Activated CD4-positive, alpha-beta memory T cell treated with anti-CD3 and anti-CD28 coated beads, Interleukin-2, amount 10 ng/mL, durations not matched to agents 7 days and 5 days (primary cell): ENCODE data around the gene DHRS7. TPM values are rescaled to one million over a fixed set of nuclear protein-coding genes. Genes with fewer than 3 reads are reported as not detected.
A peak's percentile ranks its signal among the peaks of the same experiment; 100 is the strongest.

ENCODE experiments used
- CTCF ChIA-PET: fragments of 350-600 bp; sonication (Branson Sonifier 250); formaldehyde crosslinking; loops from one replicate; lab custom pipeline; 2021; ENCODE audit warnings: antibody characterized with exemption, inconsistent platforms; lab: Charles Lee
- POLR2A ChIA-PET: fragments of 350-600 bp; sonication (Branson Sonifier 250); formaldehyde crosslinking; loops from one replicate; lab custom pipeline; 2021; ENCODE audit warnings: antibody characterized with exemption; lab: Charles Lee
- DNase-seq: peaks from one replicate; pipeline ENCODE4 v3.0.0-alpha.2; 2020
- H3K27ac Mint-ChIP-seq: one replicate; pipeline ENCODE4 v1.8.0; 2021; ENCODE audit warnings: mild to moderate bottlenecking, mixed read lengths
- H3K27me3 Mint-ChIP-seq: one replicate; pipeline ENCODE4 v1.8.0; 2021; ENCODE audit warnings: mixed read lengths
- H3K36me3 Mint-ChIP-seq: one replicate; pipeline ENCODE4 v1.8.0; 2021; ENCODE audit warnings: low read depth, mixed read lengths
- H3K4me1 Mint-ChIP-seq: one replicate; pipeline ENCODE4 v1.8.0; 2021; ENCODE audit warnings: mixed read lengths
- H3K4me3 Mint-ChIP-seq: one replicate; pipeline ENCODE4 v1.8.0; 2021; ENCODE audit warnings: mild to moderate bottlenecking, mixed read lengths
- H3K9me3 Mint-ChIP-seq: one replicate; pipeline ENCODE4 v1.8.0; 2021; ENCODE audit warnings: mixed read lengths
- total RNA-seq, 2 experiments: library from RNA; stranded (reverse); gene quantifications; one replicate each; pipeline ENCODE4 v1.2.3, GENCODE V29; 2021

The DHRS7 gene
- total RNA-seq, 2 experiments from 2014 or later: 76.5 to 77.9 TPM

DNA sequence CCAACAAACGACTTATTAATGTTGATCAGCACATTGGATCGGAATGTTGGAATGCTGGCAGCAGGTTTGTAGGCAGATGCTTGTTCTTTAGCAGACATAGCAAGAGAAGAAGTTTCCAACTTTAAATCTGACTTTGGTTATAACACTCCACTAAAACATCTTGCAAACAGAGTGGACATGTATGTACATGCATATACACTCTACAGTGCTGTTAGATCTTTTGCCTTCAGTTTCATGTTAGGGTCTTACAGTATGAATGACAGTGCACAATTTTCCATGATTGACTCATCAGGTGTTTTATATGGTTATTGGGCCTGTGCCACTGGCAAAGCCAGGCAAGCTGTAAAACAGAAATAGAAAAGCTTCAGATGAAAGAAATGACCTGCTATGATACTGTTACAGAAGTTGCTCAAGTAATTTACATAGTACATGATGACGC is 14.3 kb upstream of the DHRS7 start:
- DNase-seq: no peak
- Mint-ChIP-seq H3K36me3 (no peaks in the 10 kb centered on the region), H3K9me3 (no peaks in the 10 kb centered on the region), H3K27me3 (no peaks in the 10 kb centered on the region), H3K4me3 (no peak overlapping the region), H3K27ac (no peak overlapping the region), H3K4me1 (peaks cover 10% of the 10 kb centered on the region)
- CTCF ChIA-PET: interaction anchor here (9.9 kb wide), 1 partner anchor 215 kb away, joined by 149 read pairs; no protein-coding TSS in a partner anchor
- POLR2A ChIA-PET: no interaction called here

DNA sequence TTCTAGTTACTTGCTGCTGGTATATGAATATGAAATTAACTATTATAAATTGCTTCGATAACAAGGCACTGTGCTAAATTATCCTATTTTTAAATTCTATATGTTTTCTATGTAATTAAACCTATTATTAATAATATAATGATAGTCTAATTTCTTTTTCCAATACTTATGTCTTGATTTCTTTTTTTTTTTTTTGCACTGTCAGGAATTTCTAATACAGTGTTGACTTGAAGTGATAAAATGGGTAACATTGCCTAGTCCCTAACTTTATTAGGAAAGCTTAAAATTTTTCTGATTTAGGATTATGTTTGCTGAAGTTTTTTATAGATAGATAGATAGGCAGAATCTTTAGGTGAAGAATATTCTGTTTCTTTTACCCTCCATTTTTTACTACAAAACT is 13.6 kb upstream of the DHRS7 start:
- no peak for DNase-seq
- Mint-ChIP-seq H3K27me3 (no peaks in the 10 kb centered on the region), H3K27ac (no peak overlapping the region), H3K9me3 (no peaks in the 10 kb centered on the region), H3K36me3 (no peaks in the 10 kb centered on the region), H3K4me1 (peaks cover 7% of the 10 kb centered on the region), H3K4me3 (no peak overlapping the region)
- CTCF ChIA-PET: interaction anchor here (9.9 kb wide), 1 partner anchor 214 kb away, joined by 149 read pairs; no protein-coding TSS in a partner anchor
- POLR2A ChIA-PET: no interaction called here

DNA sequence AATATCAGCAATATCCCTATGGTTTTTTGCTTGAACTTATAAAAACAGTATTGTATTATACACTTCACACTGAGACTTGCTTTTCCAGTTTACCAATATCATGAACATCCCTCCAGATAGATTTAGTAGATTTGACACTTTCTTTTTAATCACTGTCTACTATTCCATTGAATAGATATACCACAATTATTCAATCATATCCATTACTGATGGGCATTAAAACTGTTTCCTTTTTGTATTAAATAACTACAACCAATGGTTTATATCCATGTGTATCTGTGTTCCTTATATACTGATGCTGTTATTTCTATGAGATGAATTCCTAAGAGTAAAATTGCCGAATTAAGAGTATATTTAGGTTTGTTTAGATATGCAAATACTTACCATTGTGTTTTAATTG is 13.0 kb upstream of the DHRS7 start:
- DNase-seq: no peak
- Mint-ChIP-seq H3K36me3 (no peaks in the 10 kb centered on the region), H3K9me3 (no peaks in the 10 kb centered on the region), H3K27ac (no peak overlapping the region), H3K27me3 (no peaks in the 10 kb centered on the region), H3K4me1 (peaks cover under 1% of the 10 kb centered on the region), H3K4me3 (no peak overlapping the region)
- ChIA-PET CTCF (no interaction called here), POLR2A (no interaction called here)

DNA sequence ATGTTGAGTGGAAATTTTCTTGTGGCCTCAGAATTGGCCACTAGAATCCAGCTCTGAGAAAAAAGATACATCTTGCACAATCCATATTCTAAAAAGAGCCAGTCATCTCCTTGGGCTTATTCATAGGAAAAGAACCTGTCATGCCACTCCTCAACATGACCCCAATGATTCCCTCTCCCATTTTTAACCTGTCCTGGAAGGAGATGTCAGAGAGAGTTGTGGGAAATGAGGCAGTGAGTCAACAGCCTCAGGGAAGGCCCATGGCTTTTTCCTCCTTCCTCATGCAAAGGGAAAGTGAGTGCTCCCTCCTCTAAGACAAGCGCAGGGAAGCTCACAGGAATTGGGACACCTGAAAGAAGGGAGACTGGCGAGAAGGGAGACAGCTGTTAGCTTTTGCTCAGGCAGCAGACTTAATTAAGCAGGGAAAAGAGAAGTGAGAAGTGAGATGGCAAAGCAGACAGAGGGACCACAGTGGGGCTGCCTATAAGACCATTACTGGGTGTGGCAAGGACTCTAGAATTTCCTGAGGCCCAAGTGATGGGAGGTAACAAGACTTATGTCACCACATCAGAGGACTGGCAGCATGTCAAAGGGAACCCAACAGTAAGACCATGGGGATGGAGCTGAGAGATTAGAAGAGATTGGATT is 10.2 kb upstream of the DHRS7 start:
- Mint-ChIP-seq H3K9me3 (no peaks in the 10 kb centered on the region), H3K27me3 (no peaks in the 10 kb centered on the region), H3K4me3 (no peak overlapping the region), H3K4me1 (no peaks in the 10 kb centered on the region), H3K36me3 (no peaks in the 10 kb centered on the region), H3K27ac (no peak overlapping the region)
- DNase-seq: no peak
- ChIA-PET POLR2A (interaction anchor here (1.0 kb wide), 2 partner anchors 10 to 156 kb away, joined by 3 read pairs; no protein-coding TSS in a partner anchor), CTCF (no interaction called here)

DNA sequence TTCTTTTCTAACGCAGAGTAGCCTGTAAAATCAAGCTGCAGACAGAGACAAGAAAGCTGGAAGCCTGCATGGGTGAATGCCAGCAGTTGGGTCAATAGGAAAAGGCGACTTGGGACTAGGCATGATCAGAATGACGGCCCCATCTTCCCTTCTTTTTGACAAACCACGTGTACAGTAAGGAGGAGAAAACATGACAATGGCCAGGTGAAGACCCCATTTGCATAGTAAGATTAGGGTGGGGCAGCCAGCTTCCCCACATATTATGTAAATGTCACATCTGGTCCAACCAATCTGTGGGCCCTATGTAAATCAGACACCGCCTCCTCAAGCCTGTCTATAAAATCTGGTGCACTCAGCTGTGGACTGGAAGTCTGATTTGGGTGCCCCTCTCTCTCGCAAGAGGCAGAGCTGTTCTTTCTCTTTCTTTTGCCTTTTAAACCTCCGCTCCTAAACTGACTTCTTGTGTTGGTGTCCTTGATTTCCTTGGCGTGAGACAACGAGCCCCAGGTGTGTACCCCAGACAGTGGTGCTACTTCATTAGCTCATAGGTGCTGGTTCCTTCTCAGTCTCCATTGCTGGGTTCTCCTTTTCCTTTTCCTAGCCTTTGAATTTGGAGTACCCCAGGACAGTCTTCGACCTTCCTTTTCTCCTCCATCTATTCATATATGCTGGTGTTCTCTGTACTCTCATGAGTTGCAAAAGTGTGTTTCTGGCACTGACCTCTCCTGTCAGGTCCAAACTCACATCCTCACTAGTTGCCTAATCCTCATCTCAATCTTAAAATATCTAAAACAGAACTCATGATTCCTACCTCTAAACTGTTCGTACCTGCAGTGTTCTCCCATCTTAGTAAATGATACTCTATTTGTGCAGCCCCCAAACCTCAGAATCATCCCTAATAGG is 9.4 kb upstream of the DHRS7 start:
- no peak overlapping the region for H3K27ac Mint-ChIP-seq
- no peaks in the 10 kb centered on the region for H3K27me3 Mint-ChIP-seq
- no peaks in the 10 kb centered on the region for H3K36me3 Mint-ChIP-seq
- H3K4me3 Mint-ChIP-seq: no peak overlapping the region
- POLR2A ChIA-PET: interaction anchor here (1.0 kb wide), 1 partner anchor 157 kb away, joined by 3 read pairs; no protein-coding TSS in a partner anchor
- no peaks in the 10 kb centered on the region for H3K4me1 Mint-ChIP-seq
- CTCF ChIA-PET: interaction anchor here (1.8 kb wide), 1 partner anchor 9 kb away, joined by 3 read pairs; no protein-coding TSS in a partner anchor
- DNase-seq: no peak
- H3K9me3 Mint-ChIP-seq: no peaks in the 10 kb centered on the region

DNA sequence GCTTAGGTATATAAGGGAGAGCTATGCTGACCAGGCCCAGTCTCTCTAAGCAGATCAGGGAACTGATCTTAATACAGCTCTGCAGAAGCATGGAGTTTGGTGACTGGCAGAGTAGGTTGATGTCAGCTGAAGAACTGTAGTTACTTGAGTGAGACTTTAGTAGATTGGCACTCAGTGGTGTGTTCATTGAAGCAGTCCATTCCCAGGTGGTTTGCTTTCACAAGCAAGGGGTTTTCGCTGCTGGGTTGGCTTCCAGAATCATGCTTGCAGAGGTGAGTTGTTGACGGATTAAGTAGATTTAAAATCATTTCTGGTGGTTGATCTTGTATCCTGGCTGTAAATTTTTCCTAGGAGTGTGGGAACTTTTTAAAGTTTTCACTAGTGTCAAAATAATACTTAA is 6.5 kb upstream of the DHRS7 start:
- CTCF ChIA-PET: interaction anchor here (1.0 to 1.3 kb wide), 2 partner anchors 9 to 11 kb away, joined by 3 to 7 read pairs; no protein-coding TSS in a partner anchor
- Mint-ChIP-seq H3K27ac (no peak overlapping the region), H3K36me3 (no peaks in the 10 kb centered on the region)

DNA sequence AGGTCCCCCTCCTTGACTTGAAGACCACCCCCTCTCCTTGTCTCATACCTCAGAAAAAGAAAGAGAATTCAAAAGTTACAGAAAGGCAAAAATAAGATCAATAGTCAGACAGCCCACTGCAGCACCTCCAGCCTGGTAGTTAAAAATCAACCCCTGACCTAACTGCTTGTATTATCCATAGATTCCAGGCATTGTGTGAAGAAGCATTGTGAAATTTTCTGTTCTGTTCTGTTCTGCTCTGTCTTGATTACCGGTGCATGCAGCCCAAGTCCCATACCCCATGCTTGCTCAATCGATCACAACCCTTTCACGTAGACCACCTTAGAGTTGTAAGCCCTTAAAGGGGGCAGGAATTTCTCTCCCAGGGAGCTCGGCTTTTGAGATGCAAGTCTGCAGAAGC is 5.8 kb upstream of the DHRS7 start:
- Mint-ChIP-seq H3K27ac (no peak overlapping the region), H3K36me3 (no peaks in the 10 kb centered on the region), H3K4me3 (no peak overlapping the region), H3K9me3 (no peaks in the 10 kb centered on the region), H3K27me3 (no peaks in the 10 kb centered on the region), H3K4me1 (peaks cover 6% of the 10 kb centered on the region)
- ChIA-PET POLR2A (no interaction called here), CTCF (interaction anchor here (1.0 to 1.3 kb wide), 2 partner anchors 8 to 12 kb away, joined by 3 to 7 read pairs; no protein-coding TSS in a partner anchor)
- no peak for DNase-seq

More for the DNA sequence above, 6.5 kb upstream of the DHRS7 start:
- Mint-ChIP-seq H3K4me1 (no peaks in the 10 kb centered on the region), H3K27me3 (no peaks in the 10 kb centered on the region), H3K9me3 (no peaks in the 10 kb centered on the region), H3K4me3 (no peak overlapping the region)
- DNase-seq: no peak
- POLR2A ChIA-PET: no interaction called here

DNA sequence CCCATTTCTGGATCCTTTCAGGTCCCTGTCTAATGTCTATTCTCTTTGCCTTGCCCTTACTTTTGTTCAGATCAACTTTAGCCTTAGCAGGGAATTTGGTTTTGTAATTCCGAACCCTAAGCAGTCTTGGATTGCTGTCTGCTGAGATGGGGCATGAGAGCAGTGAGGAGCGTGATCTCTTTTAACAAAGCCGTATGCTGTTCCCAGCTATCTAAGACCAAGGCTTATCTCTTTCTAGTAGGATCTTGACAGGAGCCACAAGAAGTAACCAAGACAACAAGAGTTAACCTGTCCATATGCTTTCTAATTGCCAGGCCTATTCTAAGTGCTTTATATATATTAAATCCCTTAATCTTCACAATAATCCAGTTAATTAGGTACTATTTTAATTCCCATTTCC is 4.5 kb upstream of the DHRS7 start:
- POLR2A ChIA-PET: no interaction called here

DNA sequence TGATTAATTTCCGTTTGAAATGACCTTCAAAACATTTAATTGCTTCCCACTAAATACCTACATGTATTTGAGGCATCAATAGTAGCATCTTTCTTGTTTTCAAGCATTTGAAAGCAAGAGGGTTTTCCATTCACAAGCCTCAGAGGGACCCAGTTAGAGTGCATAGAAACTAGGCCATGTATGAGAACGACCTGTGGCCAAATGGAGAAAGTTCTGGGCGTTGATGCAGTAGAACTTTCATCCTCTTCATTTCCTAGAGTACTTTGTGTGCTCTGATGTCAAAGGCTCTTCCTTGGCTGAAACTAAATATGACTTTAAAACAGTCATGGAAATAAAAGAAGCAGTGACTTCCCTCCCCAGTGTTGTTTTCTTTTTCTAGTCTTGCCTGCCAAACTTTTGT is 944 bp upstream of the DHRS7 start:
- no peak for DNase-seq
- POLR2A ChIA-PET: interaction anchor here (0.7 to 4.2 kb wide), 11 partner anchors 10 to 202 kb away, joined by 3 to 55 read pairs (median 6); partner anchors contain the start of genes PCNX4 and PPM1A

More for the DNA sequence above, 4.5 kb upstream of the DHRS7 start:
- H3K27ac Mint-ChIP-seq: no peak overlapping the region
- H3K4me1 Mint-ChIP-seq: peaks cover 11% of the 10 kb centered on the region
- CTCF ChIA-PET: no interaction called here
- peaks cover 3% of the 10 kb centered on the region for H3K36me3 Mint-ChIP-seq
- H3K4me3 Mint-ChIP-seq: no peak overlapping the region
- H3K27me3 Mint-ChIP-seq: no peaks in the 10 kb centered on the region
- no peaks in the 10 kb centered on the region for H3K9me3 Mint-ChIP-seq
- no peak for DNase-seq

DNA sequence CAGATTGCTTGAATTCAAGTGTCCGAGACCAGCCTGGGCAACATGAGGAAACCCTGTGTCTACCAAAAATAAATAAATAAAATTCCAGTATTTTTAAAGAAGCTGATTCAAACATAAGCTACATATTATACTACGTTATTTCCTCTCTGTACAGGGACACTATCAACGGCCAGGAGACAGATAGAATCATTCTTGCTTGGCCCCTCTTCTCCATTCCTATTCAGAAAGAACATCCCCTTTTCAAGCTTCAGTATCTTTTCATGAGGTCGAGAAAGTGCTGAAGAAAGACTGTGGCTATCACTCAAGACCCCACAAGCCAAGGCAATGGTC is 314 bp upstream of the DHRS7 start:
- Mint-ChIP-seq H3K27ac (peak overlapping the region; percentile 75), H3K9me3 (no peaks in the 10 kb centered on the region), H3K4me3 (peak overlapping the region; percentile 70), H3K27me3 (no peaks in the 10 kb centered on the region), H3K4me1 (peaks cover 35% of the 10 kb centered on the region), H3K36me3 (peaks cover 23% of the 10 kb centered on the region)
- ChIA-PET POLR2A (interaction anchor here (0.7 to 4.2 kb wide), 16 partner anchors 9 to 202 kb away, joined by 3 to 55 read pairs (median 4); partner anchors contain the start of genes PCNX4 and PPM1A), CTCF (interaction anchor here (0.6 to 5.6 kb wide), 16 partner anchors 10 to 200 kb away, joined by 3 to 35 read pairs (median 4); partner anchors contain the start of genes PCNX4 and PPM1A)
- DNase-seq: no peak

More for the DNA sequence above, 944 bp upstream of the DHRS7 start:
- Mint-ChIP-seq H3K36me3 (peaks cover 17% of the 10 kb centered on the region), H3K4me3 (peak overlapping the region; percentile 70), H3K27me3 (no peaks in the 10 kb centered on the region), H3K4me1 (peaks cover 35% of the 10 kb centered on the region), H3K27ac (peak overlapping the region; percentile 75), H3K9me3 (no peaks in the 10 kb centered on the region)
- CTCF ChIA-PET: interaction anchor here (0.6 to 5.6 kb wide), 11 partner anchors 15 to 201 kb away, joined by 3 to 35 read pairs (median 6); partner anchors contain the start of genes PCNX4 and PPM1A

DNA sequence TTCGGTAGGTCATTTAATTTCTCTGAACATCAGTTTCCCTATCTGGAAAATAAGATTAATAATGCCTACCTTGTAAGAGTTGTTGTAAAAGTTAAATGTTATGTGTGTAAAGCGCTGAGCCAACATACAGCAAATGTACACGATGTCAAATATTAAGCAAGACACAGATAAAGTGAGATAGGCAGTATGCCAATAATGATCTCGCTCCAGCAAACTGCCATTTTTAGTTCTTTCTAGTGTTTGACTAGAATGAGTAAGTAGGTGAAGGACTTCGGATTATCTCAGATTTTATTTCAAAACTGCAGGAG is 840 bp downstream of the DHRS7 start:
- ChIA-PET CTCF (interaction anchor here (1.1 to 5.6 kb wide), 7 partner anchors 9 to 199 kb away, joined by 3 to 35 read pairs (median 5); no protein-coding TSS in a partner anchor), POLR2A (interaction anchor here (1.2 to 4.2 kb wide), 9 partner anchors 8 to 86 kb away, joined by 3 to 55 read pairs (median 9); partner anchors contain the start of genes PCNX4 and PPM1A)
- H3K27me3 Mint-ChIP-seq: no peaks in the 10 kb centered on the region
- no peak for DNase-seq
- peak overlapping the region; percentile 91 for H3K4me3 Mint-ChIP-seq
- peak overlapping the region; percentile 94 for H3K27ac Mint-ChIP-seq
- H3K36me3 Mint-ChIP-seq: peaks cover 30% of the 10 kb centered on the region
- peaks cover 39% of the 10 kb centered on the region for H3K4me1 Mint-ChIP-seq
- H3K9me3 Mint-ChIP-seq: no peaks in the 10 kb centered on the region

DNA sequence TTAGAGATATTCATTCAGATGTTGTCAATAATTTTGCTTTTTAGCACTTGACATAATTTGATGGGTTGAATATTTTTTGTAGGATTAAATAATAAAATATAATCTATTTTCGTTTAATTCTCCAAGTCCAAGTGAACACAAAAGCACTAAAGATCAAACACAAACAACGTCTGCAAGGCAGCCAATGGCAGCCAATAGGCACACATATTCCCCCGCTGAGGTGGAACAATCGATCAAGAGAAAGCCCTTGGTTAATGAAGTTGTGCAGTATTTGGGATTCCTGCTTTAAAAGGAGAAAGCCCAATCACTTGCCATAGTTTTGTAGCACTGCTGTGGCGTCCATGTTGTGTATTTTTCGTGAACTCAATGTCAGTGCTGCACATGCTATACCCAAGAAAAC is 1.5 kb downstream of the DHRS7 start:
- Mint-ChIP-seq H3K4me3 (peak overlapping the region; percentile 91), H3K9me3 (no peaks in the 10 kb centered on the region), H3K27ac (no peak overlapping the region), H3K4me1 (peaks cover 41% of the 10 kb centered on the region), H3K27me3 (no peaks in the 10 kb centered on the region), H3K36me3 (peaks cover 30% of the 10 kb centered on the region)
- DNase-seq: no peak
- POLR2A ChIA-PET: interaction anchor here (1.3 to 4.2 kb wide), 6 partner anchors 11 to 87 kb away, joined by 3 to 55 read pairs (median 28); partner anchors contain the start of genes PCNX4 and PPM1A
- CTCF ChIA-PET: interaction anchor here (1.1 to 5.6 kb wide), 3 partner anchors 76 to 198 kb away, joined by 4 to 35 read pairs (median 17); no protein-coding TSS in a partner anchor
